Right renal pelvis (tissue), 4 donors: Measurements from ENCODE around the gene RAB30. TPM values are rescaled to one million over a fixed set of nuclear protein-coding genes. Genes with fewer than 3 reads are reported as not detected.

ENCODE experiments used
- polyA plus RNA-seq, 4 donors: library from polyadenylated mRNA; unstranded; fragments of 120-200 nt; gene quantifications; one replicate each; pipeline ENCODE4 v1.2.1, GENCODE V29; 2013; ENCODE audit not compliant: insufficient read length in 4 of 4

RAB30 gene
- polyA plus RNA-seq, 4 donors, result 7.1 to 8.5 (median 8.3) TPM

Other genes starting within 250 kb of the RAB30 start
- gene PRCP, start 171.5 kb downstream of the RAB30 start, polyA plus RNA-seq, result 100 to 1,000 TPM; 276 to 327 (median 317) TPM
- gene DDIAS, start 170.2 kb downstream of the RAB30 start, polyA plus RNA-seq, result 1 to 10 TPM; 6.0 to 7.3 (median 6.9) TPM
- gene PCF11, start 85.2 kb upstream of the RAB30 start, polyA plus RNA-seq, result 10 to 100 TPM; 58.7 to 86.9 (median 80.8) TPM
- gene ANKRD42, start 121.8 kb upstream of the RAB30 start, polyA plus RNA-seq, result 10 to 100 TPM; 15.1 to 22.0 (median 20.5) TPM
- 10 to 100 TPM; 83.8 to 94.5 (median 91.7) TPM for gene CCDC90B, start 214.5 kb upstream of the RAB30 start, polyA plus RNA-seq